Neural progenitor cell (in vitro differentiated cells): ENCODE results near the gene HAT1. TPM values are rescaled to one million over a fixed set of nuclear protein-coding genes. Genes with fewer than 3 reads are reported as not detected.
"Not testable (repeated sequence)": the region's sequence is repeated elsewhere in the genome, so short reads cannot be mapped to it uniquely, and the experiment has no call there.

ENCODE experiments used
- DNase-seq: peaks from one replicate; pipeline ENCODE4 v3.0.0-alpha.2; 2016; ENCODE audit warnings: low spot score
- H2AFZ ChIP-seq: fragments of 200-600 bp; sonication (generic); replicated peaks from 2 replicates; pipeline ENCODE4 v1.6.1; 2016; ENCODE audit warnings: antibody characterized with exemption
- H3F3A ChIP-seq: fragments of 200-600 bp; sonication (generic); 2 replicates; pipeline ENCODE4 v1.6.1; 2016; ENCODE audit warnings: antibody characterized with exemption, low read depth
- H3K27ac ChIP-seq: fragments of 200-600 bp; sonication (generic); 2 replicates; pipeline ENCODE4 v1.5.1; 2016; ENCODE audit warnings: mild to moderate bottlenecking
- H3K27me3 ChIP-seq: fragments of 200-600 bp; sonication (generic); 2 replicates; pipeline ENCODE4 v1.6.1; 2016; ENCODE audit warnings: mild to moderate bottlenecking, moderate library complexity
- H3K36me3 ChIP-seq: fragments of 200-600 bp; sonication (generic); 2 replicates; pipeline ENCODE4 v1.5.1; 2016
- H3K4me1 ChIP-seq: fragments of 200-600 bp; sonication (generic); 2 replicates; pipeline ENCODE4 v1.6.1; 2016; ENCODE audit warnings: mixed run types
- H3K4me2 ChIP-seq: fragments of 200-600 bp; sonication (generic); 2 replicates; pipeline ENCODE4 v1.6.1; 2016
- H3K4me3 ChIP-seq: fragments of 200-600 bp; sonication (generic); 2 replicates; pipeline ENCODE4 v1.5.1; 2016
- H3K79me2 ChIP-seq: fragments of 200-600 bp; sonication (generic); 2 replicates; pipeline ENCODE4 v1.6.1; 2016; ENCODE audit warnings: low read depth
- H3K9ac ChIP-seq: fragments of 200-600 bp; sonication (generic); 2 replicates; pipeline ENCODE4 v1.6.1; 2016
- H3K9me3 ChIP-seq: fragments of 200-600 bp; sonication (generic); 2 replicates; pipeline ENCODE4 v1.5.1; 2016; ENCODE audit warnings: low read depth
- H4K20me1 ChIP-seq: fragments of 200-600 bp; sonication (generic); 2 replicates; pipeline ENCODE4 v1.6.1; 2016; ENCODE audit warnings: low read depth
- H3K27ac Mint-ChIP-seq: 3 replicates; pipeline ENCODE4 v1.8.0; 2021; ENCODE audit warnings: mixed read lengths
- H3K27me3 Mint-ChIP-seq: 2 replicates; pipeline ENCODE4 v1.8.0; 2022; ENCODE audit warnings: low read depth, mild to moderate bottlenecking, inconsistent platforms, moderate library complexity, mixed read lengths; ENCODE audit not compliant: insufficient read depth
- H3K36me3 Mint-ChIP-seq: 3 replicates; pipeline ENCODE4 v1.8.0; 2021; ENCODE audit warnings: mixed read lengths
- H3K4me1 Mint-ChIP-seq: 3 replicates; pipeline ENCODE4 v1.8.0; 2021; ENCODE audit warnings: mixed read lengths
- H3K4me3 Mint-ChIP-seq: 3 replicates; pipeline ENCODE4 v1.8.0; 2021; ENCODE audit warnings: mild to moderate bottlenecking, moderate library complexity, mixed read lengths
- H3K9me3 Mint-ChIP-seq: 3 replicates; pipeline ENCODE4 v1.8.0; 2020; ENCODE audit warnings: mixed read lengths
- EZH2 ChIP-seq: fragments of 200-600 bp; sonication (generic); IDR thresholded peaks from 2 replicates; pipeline ENCODE4 v1.6.1; 2017; ENCODE audit warnings: antibody characterized with exemption, mild to moderate bottlenecking, moderate library complexity
- EZH2phosphoT487 ChIP-seq: fragments of 200-600 bp; sonication (generic); IDR thresholded peaks from 2 replicates; pipeline ENCODE4 v1.6.1; 2017; ENCODE audit warnings: antibody characterized with exemption
- total RNA-seq: library from RNA; depleted of rRNA; stranded (reverse); fragments of >200 nt; gene quantifications from 2 replicates; pipeline ENCODE4 v1.2.3, GENCODE V29; 2015; ENCODE audit warnings: low replicate concordance
- TF ChIP-seq, protein P1 (sequence below): fragments of 200-600 bp; sonication (generic); IDR thresholded peaks from 2 replicates; pipeline ENCODE4 v1.5.1; 2017; ENCODE audit warnings: antibody characterized with exemption, mild to moderate bottlenecking

HAT1 gene
- total RNA-seq, 1 donor from 2014 or later, result 109 TPM

DNA sequence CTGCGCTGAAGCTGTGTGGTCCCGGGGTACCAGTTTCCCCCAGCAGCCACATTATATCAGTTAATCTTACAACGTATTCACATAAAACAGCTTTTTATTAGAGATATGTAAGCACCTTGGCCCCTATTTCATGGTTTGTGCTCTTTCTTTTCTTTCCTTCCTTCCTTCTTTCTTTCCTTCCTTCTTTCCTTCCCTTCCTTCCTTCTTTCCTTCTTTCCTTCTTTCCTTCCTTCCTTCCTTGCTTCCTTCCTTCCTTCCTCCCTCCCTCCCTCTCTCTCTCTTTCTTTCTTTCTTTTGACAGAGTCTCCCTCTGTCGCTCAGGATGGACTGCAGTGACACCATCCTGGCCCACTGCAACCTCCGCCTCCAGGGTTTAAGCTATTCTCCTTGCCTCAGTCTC lies 73.8 kb downstream of the HAT1 start:
- no peaks in the 10 kb centered on the region for H3F3A ChIP-seq
- H3K4me1 Mint-ChIP-seq, result peaks cover 16% of the 10 kb centered on the region
- no peak overlapping the region for H3K9ac ChIP-seq
- H3K4me3 ChIP-seq, result no peak overlapping the region
- no peak overlapping the region for H3K4me2 ChIP-seq
- H3K27me3 ChIP-seq, result peaks cover 35% of the 10 kb centered on the region
- H3K36me3 Mint-ChIP-seq, result no peaks in the 10 kb centered on the region
- no peak overlapping the region for H3K27ac ChIP-seq
- H3K9me3 ChIP-seq, result no peaks in the 10 kb centered on the region
- no peak overlapping the region for H2AFZ ChIP-seq
- H4K20me1 ChIP-seq, result no peaks in the 10 kb centered on the region
- no peak for DNase-seq
- peaks cover 9% of the 10 kb centered on the region for H3K27me3 Mint-ChIP-seq
- no peaks in the 10 kb centered on the region for H3K79me2 ChIP-seq
- no peak overlapping the region for H3K27ac Mint-ChIP-seq
- no peak overlapping the region for H3K4me3 Mint-ChIP-seq
- H3K36me3 ChIP-seq, result no peaks in the 10 kb centered on the region
- H3K9me3 Mint-ChIP-seq, result no peaks in the 10 kb centered on the region
- TF ChIP-seq EZH2 (no peak), EZH2phosphoT487 (no peak)
- TF ChIP-seq, protein P1, sequence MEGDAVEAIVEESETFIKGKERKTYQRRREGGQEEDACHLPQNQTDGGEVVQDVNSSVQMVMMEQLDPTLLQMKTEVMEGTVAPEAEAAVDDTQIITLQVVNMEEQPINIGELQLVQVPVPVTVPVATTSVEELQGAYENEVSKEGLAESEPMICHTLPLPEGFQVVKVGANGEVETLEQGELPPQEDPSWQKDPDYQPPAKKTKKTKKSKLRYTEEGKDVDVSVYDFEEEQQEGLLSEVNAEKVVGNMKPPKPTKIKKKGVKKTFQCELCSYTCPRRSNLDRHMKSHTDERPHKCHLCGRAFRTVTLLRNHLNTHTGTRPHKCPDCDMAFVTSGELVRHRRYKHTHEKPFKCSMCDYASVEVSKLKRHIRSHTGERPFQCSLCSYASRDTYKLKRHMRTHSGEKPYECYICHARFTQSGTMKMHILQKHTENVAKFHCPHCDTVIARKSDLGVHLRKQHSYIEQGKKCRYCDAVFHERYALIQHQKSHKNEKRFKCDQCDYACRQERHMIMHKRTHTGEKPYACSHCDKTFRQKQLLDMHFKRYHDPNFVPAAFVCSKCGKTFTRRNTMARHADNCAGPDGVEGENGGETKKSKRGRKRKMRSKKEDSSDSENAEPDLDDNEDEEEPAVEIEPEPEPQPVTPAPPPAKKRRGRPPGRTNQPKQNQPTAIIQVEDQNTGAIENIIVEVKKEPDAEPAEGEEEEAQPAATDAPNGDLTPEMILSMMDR, result no peak
- H3K4me1 ChIP-seq, result peaks cover 9% of the 10 kb centered on the region

DNA sequence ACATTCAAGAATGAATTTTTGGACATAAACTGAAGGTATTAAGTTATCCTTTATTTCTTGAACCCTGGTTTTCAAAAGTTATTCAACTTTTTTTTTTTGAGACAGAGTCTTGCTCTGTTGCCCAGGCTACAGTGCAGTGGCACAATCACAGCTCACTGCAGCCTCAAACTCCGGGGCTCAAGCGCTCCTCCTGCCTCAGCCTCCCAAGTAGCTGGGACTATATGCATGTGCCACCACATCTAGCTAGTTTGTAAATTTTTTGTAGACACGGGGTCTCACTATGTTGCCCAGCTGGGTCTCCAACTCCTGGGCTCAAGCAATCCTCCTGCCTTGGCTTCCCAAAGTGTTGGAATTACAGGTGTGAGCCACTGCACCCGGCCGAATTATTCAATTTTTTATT lies 74.8 kb downstream of the HAT1 start:
- not testable (repeated sequence) for H3K36me3 ChIP-seq, H3K36me3 Mint-ChIP-seq, H3K9me3 ChIP-seq, H3K4me1 ChIP-seq, H3F3A ChIP-seq, H3K4me3 Mint-ChIP-seq, H3K4me2 ChIP-seq, H3K27ac ChIP-seq, H3K27me3 Mint-ChIP-seq, H3K27ac Mint-ChIP-seq, DNase-seq, H4K20me1 ChIP-seq, H3K79me2 ChIP-seq, H3K9me3 Mint-ChIP-seq, H2AFZ ChIP-seq, H3K9ac ChIP-seq, H3K4me3 ChIP-seq
- H3K27me3 ChIP-seq, result peaks cover 35% of the 10 kb centered on the region
- H3K4me1 Mint-ChIP-seq, result peaks cover 17% of the 10 kb centered on the region

DNA sequence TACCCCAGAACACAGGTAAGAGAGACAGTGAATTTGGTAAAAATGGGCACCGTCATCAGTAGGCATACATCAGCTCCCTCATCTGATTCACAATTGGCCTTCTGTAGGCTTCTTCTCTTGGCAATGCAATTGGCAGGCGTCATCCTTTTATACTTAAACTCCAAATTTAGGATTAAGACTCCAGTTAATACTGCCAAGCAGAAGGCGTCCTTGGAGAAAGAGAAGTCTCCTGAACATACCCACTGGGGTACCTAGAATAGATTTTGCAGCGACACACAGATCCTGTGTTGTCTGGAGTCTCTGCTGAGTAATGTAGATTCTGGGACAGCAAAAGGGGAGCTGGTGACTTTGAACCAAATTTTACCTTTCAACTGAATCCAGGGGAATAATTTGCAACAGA lies 76.9 kb downstream of the HAT1 start:
- no peak overlapping the region for H3K27ac ChIP-seq
- TF ChIP-seq EZH2 (no peak), EZH2phosphoT487 (no peak)
- TF ChIP-seq, protein P1, result no peak
- H3K36me3 ChIP-seq, result no peaks in the 10 kb centered on the region
- no peaks in the 10 kb centered on the region for H3K9me3 Mint-ChIP-seq
- peak overlapping the region; percentile 99 for H2AFZ ChIP-seq
- no peaks in the 10 kb centered on the region for H3K79me2 ChIP-seq
- peaks cover 12% of the 10 kb centered on the region for H3K4me1 Mint-ChIP-seq
- DNase-seq, result no peak
- H3K4me2 ChIP-seq, result peak overlapping the region; percentile 91
- peak overlapping the region; percentile 81 for H3K4me3 ChIP-seq
- H3K27me3 ChIP-seq, result peaks cover 35% of the 10 kb centered on the region
- peaks cover 2% of the 10 kb centered on the region for H3K36me3 Mint-ChIP-seq
- H3F3A ChIP-seq, result no peaks in the 10 kb centered on the region
- no peak overlapping the region for H3K27ac Mint-ChIP-seq
- H3K4me3 Mint-ChIP-seq, result peak overlapping the region; percentile 87
- peaks cover 12% of the 10 kb centered on the region for H3K27me3 Mint-ChIP-seq
- no peaks in the 10 kb centered on the region for H3K9me3 ChIP-seq
- H3K9ac ChIP-seq, result no peak overlapping the region
- H4K20me1 ChIP-seq, result no peaks in the 10 kb centered on the region
- peaks cover 6% of the 10 kb centered on the region for H3K4me1 ChIP-seq

DNA sequence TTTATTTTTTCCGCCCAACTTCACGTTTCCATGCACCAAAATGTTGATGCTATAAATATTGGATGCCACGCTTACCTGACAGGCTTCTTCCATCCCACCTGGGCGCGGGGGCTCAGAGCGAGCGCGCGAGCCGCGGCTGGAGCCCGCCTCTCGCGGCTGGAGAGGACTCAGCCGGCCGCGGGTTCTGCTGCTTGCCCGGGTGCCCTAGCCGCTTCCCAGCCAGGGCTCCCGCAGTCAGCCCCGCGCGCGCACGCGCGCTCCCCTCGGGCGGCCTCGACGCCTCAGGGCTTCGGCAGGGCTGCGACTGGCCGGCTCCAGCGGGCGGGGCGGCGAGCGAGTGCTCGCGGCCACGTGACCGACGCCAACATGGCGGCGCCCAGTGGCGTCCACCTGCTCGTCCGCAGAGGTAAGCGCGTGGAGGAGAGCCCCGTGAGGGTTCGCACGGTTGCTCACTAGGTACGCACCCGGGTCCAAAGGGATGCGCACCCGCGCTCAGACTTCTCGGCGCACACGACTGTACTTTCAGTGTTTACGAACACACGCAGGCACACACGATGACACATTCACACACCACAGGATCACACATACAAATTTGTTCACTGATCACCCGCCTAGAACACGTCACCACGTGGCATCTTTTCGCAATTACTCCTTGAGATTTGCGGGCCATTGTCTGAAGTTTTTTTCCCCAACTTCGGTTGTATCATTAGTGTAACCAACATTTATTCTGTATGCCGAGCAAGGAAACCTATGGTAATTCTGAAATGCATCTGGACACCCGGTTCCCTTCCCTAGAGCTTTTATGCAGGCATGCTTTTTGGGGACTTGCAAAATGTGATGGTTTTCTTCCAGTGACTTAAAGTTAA lies 77.6 kb downstream of the HAT1 start, which contains the start of gene METAP1D:
METAP1D (plus strand) TSS at position 350 of the 866 bp plus-strand sequence; CDS start at position 367, 17 bp downstream.
- H3K27me3 ChIP-seq, result peaks cover 35% of the 10 kb centered on the region
- H3K4me3 ChIP-seq, result peak within 1 kb of the TSS; percentile 81
- H2AFZ ChIP-seq, result peak within 1 kb of the TSS; percentile 99
- peak within 1 kb of the TSS; percentile 97 for H3K4me3 Mint-ChIP-seq
- no peaks in the 10 kb centered on the region for H4K20me1 ChIP-seq
- H3K36me3 ChIP-seq, result no peaks in the 10 kb centered on the region
- H3K27ac Mint-ChIP-seq, result peak within 1 kb of the TSS; percentile 21
- H3K9me3 Mint-ChIP-seq, result no peaks in the 10 kb centered on the region
- peak within 1 kb of the TSS; percentile 74 for H3K9ac ChIP-seq
- DNase-seq, result peak; percentile 97
- H3K27ac ChIP-seq, result no peak within 1 kb of the TSS
- peak within 1 kb of the TSS; percentile 91 for H3K4me2 ChIP-seq
- H3F3A ChIP-seq, result no peaks in the 10 kb centered on the region
- H3K36me3 Mint-ChIP-seq, result peaks cover 2% of the 10 kb centered on the region
- H3K9me3 ChIP-seq, result no peaks in the 10 kb centered on the region
- peaks cover 8% of the 10 kb centered on the region for H3K27me3 Mint-ChIP-seq
- peak; percentile 31 for TF ChIP-seq EZH2
- TF ChIP-seq EZH2phosphoT487, result no peak
- H3K79me2 ChIP-seq, result no peaks in the 10 kb centered on the region
- peaks cover 12% of the 10 kb centered on the region for H3K4me1 Mint-ChIP-seq
- H3K4me1 ChIP-seq, result peaks cover 6% of the 10 kb centered on the region
